ENCODE results near the gene DNASE2. TPM values are rescaled to one million over a fixed set of nuclear protein-coding genes. Genes with fewer than 3 reads are reported as not detected.
"Not testable (repeated sequence)": the region's sequence is repeated elsewhere in the genome, so short reads cannot be mapped to it uniquely, and the experiment has no call there.

Gene DNASE2, protein sequence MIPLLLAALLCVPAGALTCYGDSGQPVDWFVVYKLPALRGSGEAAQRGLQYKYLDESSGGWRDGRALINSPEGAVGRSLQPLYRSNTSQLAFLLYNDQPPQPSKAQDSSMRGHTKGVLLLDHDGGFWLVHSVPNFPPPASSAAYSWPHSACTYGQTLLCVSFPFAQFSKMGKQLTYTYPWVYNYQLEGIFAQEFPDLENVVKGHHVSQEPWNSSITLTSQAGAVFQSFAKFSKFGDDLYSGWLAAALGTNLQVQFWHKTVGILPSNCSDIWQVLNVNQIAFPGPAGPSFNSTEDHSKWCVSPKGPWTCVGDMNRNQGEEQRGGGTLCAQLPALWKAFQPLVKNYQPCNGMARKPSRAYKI
- total RNA-seq (10 to 100 TPM; 20.7 to 22.4 TPM), polyA plus RNA-seq (61.6 TPM)

DNA sequence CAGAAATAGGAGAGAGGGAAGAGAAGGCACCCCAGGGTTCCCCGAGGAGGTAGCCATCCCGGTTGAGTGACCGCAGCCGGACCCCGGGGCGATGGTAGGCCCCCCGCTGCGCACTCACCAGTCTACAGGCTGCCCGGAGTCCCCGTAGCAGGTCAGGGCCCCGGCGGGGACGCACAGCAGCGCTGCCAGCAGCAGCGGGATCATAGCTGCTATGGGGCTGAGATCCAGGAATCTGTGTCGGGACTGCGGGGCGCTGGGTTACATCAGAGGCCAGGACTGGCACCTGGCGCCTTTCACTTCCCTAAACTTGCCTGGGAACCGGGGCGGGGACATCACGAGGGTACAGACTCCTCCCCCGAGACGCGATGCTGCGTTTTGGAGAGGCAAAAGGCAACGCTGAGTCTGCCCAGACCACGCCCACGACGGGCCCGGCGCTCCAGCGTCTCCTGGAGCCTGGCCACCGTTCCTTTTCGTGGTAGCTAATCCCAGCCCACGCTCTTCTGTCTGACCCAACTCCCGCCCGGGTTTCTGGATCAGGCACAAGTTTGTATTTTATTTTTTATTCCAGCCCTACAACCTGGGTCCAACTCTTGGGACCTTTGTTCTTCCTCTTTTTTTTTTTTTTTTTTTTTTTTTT, at the start of gene DNASE2:
Gene DNASE2, minus strand, starts transcription at position 278 of the 637 bp plus-strand sequence. Its CDS starts 74 bp downstream, at position 204.
- ChIA-PET POLR2A (interaction anchor here (0.7 to 2.0 kb wide), 4 partner anchors 10 to 85 kb away, joined by 3 to 8 read pairs (median 4); partner anchors contain the start of gene GCDH), CTCF (interaction anchor here (0.8 to 8.4 kb wide), 7 partner anchors 9 to 116 kb away, joined by 3 to 117 read pairs (median 4); no protein-coding TSS in a partner anchor)
- H3K4me3 Mint-ChIP-seq, result peak within 1 kb of the TSS; percentile 87 to 96 (median 89)
- H3K4me1 Mint-ChIP-seq, result peaks cover 23 to 39% (median 26%) of the 10 kb centered on the region in 3 donors
- peak within 1 kb of the TSS; percentile 89 for H3K4me3 ChIP-seq (ENCODE audit: low read length)
- H3K9me3 Mint-ChIP-seq, result no peaks in the 10 kb centered on the region
- DNase-seq, result peak; percentile 80 to 89 (median 84)
- H3K4me1 ChIP-seq (ENCODE audit: insufficient read depth, low read length), result peaks cover 17% of the 10 kb centered on the region
- peaks cover 9% of the 10 kb centered on the region for H3K36me3 ChIP-seq (ENCODE audit: insufficient read depth, low read length)
- peak within 1 kb of the TSS; percentile 83 for H3K27ac ChIP-seq (ENCODE audit: low read depth, low read length)
- H3K27ac Mint-ChIP-seq, result peak within 1 kb of the TSS; percentile 80 to 96 (median 92)
- H3K9me3 ChIP-seq (ENCODE audit: low read length), result no peaks in the 10 kb centered on the region
- peaks cover 0 to 26% (median 0%) of the 10 kb centered on the region in 3 donors for H3K36me3 Mint-ChIP-seq
- H3K27me3 ChIP-seq (ENCODE audit: insufficient read depth, low read length, poor library complexity, severe bottlenecking), result no peaks in the 10 kb centered on the region
- H3K27me3 Mint-ChIP-seq, result no peaks in the 10 kb centered on the region

DNA sequence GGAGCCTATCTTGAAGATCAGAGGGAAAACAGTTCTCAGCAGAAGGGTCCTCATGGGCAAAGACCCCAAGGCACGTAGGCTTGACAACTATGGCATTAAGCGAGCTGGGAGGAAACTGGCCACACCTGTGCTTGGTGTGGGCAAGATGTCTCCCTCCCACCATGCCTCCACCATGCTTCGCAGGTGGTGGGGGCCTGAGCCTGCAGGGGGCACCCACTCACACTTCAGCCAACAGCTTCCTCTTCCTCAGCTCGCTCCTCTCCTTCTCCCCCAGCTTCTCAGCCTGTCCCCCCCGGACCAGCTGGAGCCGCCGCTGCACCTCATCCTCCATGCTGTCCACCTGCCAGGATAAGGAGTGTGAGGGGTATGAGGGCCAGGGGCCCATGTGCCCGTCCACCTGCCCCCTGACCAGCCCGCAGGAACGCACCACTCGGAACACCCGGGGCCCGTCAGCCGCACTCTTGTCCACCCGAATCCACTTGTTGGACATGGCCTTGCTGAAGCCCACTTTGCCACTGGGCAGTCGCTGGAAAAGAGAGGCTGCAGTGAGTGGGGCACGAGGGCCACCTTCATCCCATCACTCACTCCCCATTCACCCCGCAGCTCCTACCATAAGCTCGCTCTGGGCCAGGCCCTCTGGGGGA, 48.9 kb upstream of the DNASE2 start:
- peaks cover 24 to 31% (median 27%) of the 10 kb centered on the region in 3 donors for H3K4me1 Mint-ChIP-seq
- ChIA-PET POLR2A (no interaction called here), CTCF (interaction anchor here (1.2 to 1.5 kb wide), 2 partner anchors 35 to 170 kb away, joined by 4 read pairs; no protein-coding TSS in a partner anchor)
- DNase-seq, result no peak
- Histone ChIP-seq H3K4me3 (ENCODE audit: low read length) (no peak overlapping the region), H3K4me1 (ENCODE audit: insufficient read depth, low read length) (peaks cover 23% of the 10 kb centered on the region), H3K27me3 (ENCODE audit: insufficient read depth, low read length, poor library complexity, severe bottlenecking) (no peaks in the 10 kb centered on the region), H3K27ac (ENCODE audit: low read depth, low read length) (no peak overlapping the region), H3K36me3 (ENCODE audit: insufficient read depth, low read length) (peaks cover 25% of the 10 kb centered on the region), H3K9me3 (ENCODE audit: low read length) (no peaks in the 10 kb centered on the region)
- no peaks in the 10 kb centered on the region for H3K9me3 Mint-ChIP-seq
- no peaks in the 10 kb centered on the region for H3K27me3 Mint-ChIP-seq
- peaks cover 3 to 59% (median 10%) of the 10 kb centered on the region in 3 donors for H3K36me3 Mint-ChIP-seq
- no peak overlapping the region for H3K4me3 Mint-ChIP-seq
- H3K27ac Mint-ChIP-seq, result no peak overlapping the region

DNA sequence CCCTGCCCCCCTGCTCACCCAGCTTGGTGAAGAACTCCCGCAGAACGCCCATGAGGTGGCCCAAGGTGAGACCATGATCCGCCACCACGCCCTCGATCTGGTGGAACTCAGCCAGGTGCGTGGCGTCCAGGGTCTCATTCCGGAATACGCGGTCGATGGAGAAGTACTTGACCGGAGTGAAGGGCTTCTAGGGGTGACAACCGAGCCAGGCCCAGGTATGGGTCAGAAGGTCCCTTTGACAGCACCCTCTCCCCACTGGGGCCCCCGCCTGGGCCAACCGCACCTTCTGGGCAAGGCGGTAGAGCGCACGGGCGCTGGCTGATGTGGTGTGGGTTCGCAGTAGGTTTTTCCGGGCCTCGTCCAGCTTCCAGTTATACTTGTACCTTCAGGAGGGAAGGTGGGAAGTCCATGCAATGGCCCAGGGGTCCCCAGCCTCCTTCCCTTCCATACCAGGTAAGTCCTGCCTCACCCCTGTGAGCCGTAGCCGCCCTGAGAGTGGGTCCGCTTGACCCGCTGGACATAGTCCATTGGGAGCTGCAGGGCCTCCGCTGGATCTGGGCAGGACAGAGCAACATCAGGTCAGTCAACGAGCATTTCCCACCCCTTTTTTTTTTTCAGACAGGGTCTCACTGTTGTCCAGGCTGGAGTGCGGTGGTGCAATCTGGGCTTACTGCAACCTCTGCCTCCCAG, 43.5 kb upstream of the DNASE2 start:
- POLR2A ChIA-PET, result no interaction called here
- H3K27me3 Mint-ChIP-seq, result no peaks in the 10 kb centered on the region
- H3K36me3 Mint-ChIP-seq, result peaks cover 8 to 63% (median 11%) of the 10 kb centered on the region in 3 donors
- no peaks in the 10 kb centered on the region for H3K4me1 ChIP-seq (ENCODE audit: insufficient read depth, low read length)
- CTCF ChIA-PET, result interaction anchor here (1.0 kb wide), 1 partner anchor 40 kb away, joined by 3 read pairs; no protein-coding TSS in a partner anchor
- no peaks in the 10 kb centered on the region for H3K9me3 Mint-ChIP-seq
- H3K4me3 Mint-ChIP-seq, result no peak overlapping the region
- H3K27ac ChIP-seq (ENCODE audit: low read depth, low read length), result no peak overlapping the region
- no peak for DNase-seq
- H3K27me3 ChIP-seq (ENCODE audit: insufficient read depth, low read length, poor library complexity, severe bottlenecking), result no peaks in the 10 kb centered on the region
- H3K9me3 ChIP-seq (ENCODE audit: low read length), result no peaks in the 10 kb centered on the region
- H3K4me3 ChIP-seq (ENCODE audit: low read length), result no peak overlapping the region
- peak overlapping the region in 1 of 8 donors; percentile 41 for H3K27ac Mint-ChIP-seq
- H3K36me3 ChIP-seq (ENCODE audit: insufficient read depth, low read length), result peaks cover 37% of the 10 kb centered on the region
- H3K4me1 Mint-ChIP-seq, result peaks cover 3 to 10% (median 4%) of the 10 kb centered on the region in 3 donors

DNA sequence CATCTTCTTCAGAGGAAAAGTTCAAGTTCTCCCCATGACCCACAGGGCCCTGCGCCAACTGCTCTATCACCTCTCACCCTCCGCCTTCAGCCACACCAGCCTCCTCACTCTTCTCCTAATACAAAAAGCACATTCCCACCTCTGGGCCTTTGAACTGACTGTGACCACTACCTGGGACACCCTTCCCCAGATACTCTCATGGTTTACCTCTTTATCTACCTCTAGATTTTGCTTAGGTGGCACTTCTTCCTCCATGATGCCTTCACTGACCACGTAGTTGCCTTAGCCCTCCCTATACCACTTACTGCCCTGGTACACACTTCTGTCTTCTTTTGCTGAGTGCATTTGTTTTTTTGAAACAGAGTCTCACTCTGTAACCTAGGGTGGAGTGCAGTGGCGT, 41.7 kb upstream of the DNASE2 start:
- no peaks in the 10 kb centered on the region for H3K9me3 Mint-ChIP-seq
- Histone ChIP-seq H3K27ac (ENCODE audit: low read depth, low read length) (no peak overlapping the region), H3K36me3 (ENCODE audit: insufficient read depth, low read length) (peaks cover 23% of the 10 kb centered on the region), H3K4me1 (ENCODE audit: insufficient read depth, low read length) (peaks cover 5% of the 10 kb centered on the region), H3K27me3 (ENCODE audit: insufficient read depth, low read length, poor library complexity, severe bottlenecking) (no peaks in the 10 kb centered on the region), H3K4me3 (ENCODE audit: low read length) (no peak overlapping the region), H3K9me3 (ENCODE audit: low read length) (no peaks in the 10 kb centered on the region)
- H3K4me1 Mint-ChIP-seq, result peaks cover 8 to 16% (median 12%) of the 10 kb centered on the region in 3 donors
- H3K27me3 Mint-ChIP-seq, result no peaks in the 10 kb centered on the region
- CTCF ChIA-PET, result interaction anchor here (1.3 kb wide), 1 partner anchor 38 kb away, joined by 3 read pairs; no protein-coding TSS in a partner anchor
- POLR2A ChIA-PET, result no interaction called here
- H3K36me3 Mint-ChIP-seq, result peaks cover 5 to 48% (median 8%) of the 10 kb centered on the region in 3 donors
- DNase-seq, result no peak
- H3K4me3 Mint-ChIP-seq, result no peak overlapping the region
- peak overlapping the region in 3 of 8 donors; percentile 17 to 63 (median 54) for H3K27ac Mint-ChIP-seq

DNA sequence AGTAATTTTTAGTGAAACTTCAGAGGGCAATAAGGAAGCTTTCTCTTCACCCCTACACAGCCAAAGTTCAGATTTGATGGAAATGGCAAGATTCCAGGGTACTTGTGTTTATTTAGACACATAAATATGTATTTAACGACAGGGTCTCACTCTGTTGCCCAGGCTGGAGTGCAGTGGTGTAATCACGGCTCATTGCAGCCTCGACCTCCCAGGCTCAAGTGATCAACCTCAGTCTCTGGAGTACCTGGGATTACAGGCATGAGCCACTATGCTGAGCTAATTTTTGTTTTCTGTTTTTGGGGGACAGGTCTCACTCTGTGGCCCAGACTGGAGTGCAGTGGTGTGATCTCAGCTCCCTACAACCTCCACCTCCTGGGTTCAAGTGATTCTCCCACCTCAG, 39.8 kb upstream of the DNASE2 start:
- H3K27ac ChIP-seq (ENCODE audit: low read depth, low read length), result no peak overlapping the region
- H3K36me3 Mint-ChIP-seq, result peaks cover 3 to 35% (median 5%) of the 10 kb centered on the region in 3 donors
- H3K4me3 Mint-ChIP-seq, result peak overlapping the region in 1 of 7 donors; percentile 6
- CTCF ChIA-PET, result interaction anchor here (2.4 kb wide), 1 partner anchor 44 kb away, joined by 8 read pairs; no protein-coding TSS in a partner anchor
- peaks cover 5% of the 10 kb centered on the region for H3K4me1 ChIP-seq (ENCODE audit: insufficient read depth, low read length)
- H3K9me3 Mint-ChIP-seq, result no peaks in the 10 kb centered on the region
- no peak overlapping the region for H3K4me3 ChIP-seq (ENCODE audit: low read length)
- H3K36me3 ChIP-seq (ENCODE audit: insufficient read depth, low read length), result peaks cover 12% of the 10 kb centered on the region
- DNase-seq, result no peak
- H3K9me3 ChIP-seq (ENCODE audit: low read length), result no peaks in the 10 kb centered on the region
- H3K27me3 ChIP-seq (ENCODE audit: insufficient read depth, low read length, poor library complexity, severe bottlenecking), result no peaks in the 10 kb centered on the region
- peak overlapping the region in 4 of 8 donors; percentile 9 to 80 (median 38) for H3K27ac Mint-ChIP-seq
- POLR2A ChIA-PET, result no interaction called here
- H3K4me1 Mint-ChIP-seq, result peaks cover 12 to 20% (median 14%) of the 10 kb centered on the region in 3 donors
- no peaks in the 10 kb centered on the region for H3K27me3 Mint-ChIP-seq

DNA sequence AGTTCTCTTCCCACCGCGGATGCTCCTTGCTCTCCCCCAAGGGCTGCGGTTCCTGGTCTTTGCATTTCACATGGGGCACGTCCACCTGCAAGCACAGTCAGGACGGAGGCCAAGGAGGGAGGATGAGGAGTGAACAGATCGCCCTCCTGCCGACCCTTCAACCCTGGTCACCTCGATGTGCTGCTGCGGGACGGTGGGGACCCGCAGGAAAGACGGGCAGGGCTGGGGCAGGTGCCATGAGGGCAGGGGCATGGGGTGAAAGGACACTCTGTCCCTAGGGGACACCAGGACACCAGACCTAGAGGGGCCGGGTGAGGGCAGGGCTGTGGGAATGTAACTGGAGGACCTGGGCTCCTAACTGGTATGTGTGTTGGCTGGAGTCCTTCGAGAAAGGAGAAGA, 37.0 kb upstream of the DNASE2 start:
- Histone ChIP-seq H3K4me1 (ENCODE audit: insufficient read depth, low read length) (peaks cover 24% of the 10 kb centered on the region), H3K4me3 (ENCODE audit: low read length) (no peak overlapping the region), H3K9me3 (ENCODE audit: low read length) (no peaks in the 10 kb centered on the region), H3K36me3 (ENCODE audit: insufficient read depth, low read length) (no peaks in the 10 kb centered on the region), H3K27me3 (ENCODE audit: insufficient read depth, low read length, poor library complexity, severe bottlenecking) (no peaks in the 10 kb centered on the region), H3K27ac (ENCODE audit: low read depth, low read length) (no peak overlapping the region)
- H3K9me3 Mint-ChIP-seq, result no peaks in the 10 kb centered on the region
- H3K4me1 Mint-ChIP-seq, result peaks cover 28 to 43% (median 29%) of the 10 kb centered on the region in 3 donors
- H3K27ac Mint-ChIP-seq, result peak overlapping the region in 4 of 8 donors; percentile 17 to 86 (median 81)
- H3K36me3 Mint-ChIP-seq, result peaks cover 3 to 12% (median 5%) of the 10 kb centered on the region in 3 donors
- CTCF ChIA-PET, result no interaction called here
- POLR2A ChIA-PET, result interaction anchor here (1.4 kb wide), 1 partner anchor 15 kb away, joined by 12 read pairs; the partner anchor contains the start of gene FARSA
- peak overlapping the region in 1 of 7 donors; percentile 23 for H3K4me3 Mint-ChIP-seq
- peaks cover 0 to 2% of the 10 kb centered on the region in 2 donors for H3K27me3 Mint-ChIP-seq
- no peak for DNase-seq

DNA sequence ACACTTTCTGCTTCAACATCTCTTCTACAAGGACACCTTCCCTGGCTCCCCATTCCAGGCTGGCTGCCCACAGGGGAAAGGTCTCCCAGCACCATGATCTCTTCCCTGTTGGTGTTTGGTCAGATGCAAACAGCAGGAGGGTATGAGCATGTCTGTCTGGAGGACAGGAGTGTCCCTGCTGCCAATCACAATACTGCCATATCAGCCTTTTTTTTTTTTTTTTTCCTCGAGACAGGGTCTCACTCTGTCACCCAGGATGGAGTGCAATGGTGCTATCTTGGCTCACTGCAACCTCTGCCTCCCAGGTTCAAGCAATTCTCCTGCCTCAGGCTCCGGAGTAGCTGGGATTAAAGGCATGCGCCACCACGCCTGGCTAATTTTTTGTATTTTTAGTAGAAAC, 34.6 kb upstream of the DNASE2 start:
- peak overlapping the region in 2 of 8 donors; percentile 50 to 58 for H3K27ac Mint-ChIP-seq
- ChIA-PET POLR2A (interaction anchor here (0.6 kb wide), 3 partner anchors 18 to 965 kb away, joined by 3 read pairs; partner anchors contain the start of gene FARSA), CTCF (interaction anchor here (1.0 to 1.2 kb wide), 2 partner anchors 31 to 39 kb away, joined by 3 read pairs; no protein-coding TSS in a partner anchor)
- not testable (repeated sequence) for H3K27me3 ChIP-seq (ENCODE audit: insufficient read depth, low read length, poor library complexity, severe bottlenecking); H3K4me3 ChIP-seq (ENCODE audit: low read length); DNase-seq; H3K36me3 ChIP-seq (ENCODE audit: insufficient read depth, low read length); H3K36me3 Mint-ChIP-seq; H3K9me3 ChIP-seq (ENCODE audit: low read length); H3K4me3 Mint-ChIP-seq; H3K9me3 Mint-ChIP-seq; H3K27me3 Mint-ChIP-seq; H3K27ac ChIP-seq (ENCODE audit: low read depth, low read length)
- H3K4me1 ChIP-seq (ENCODE audit: insufficient read depth, low read length), result peaks cover 28% of the 10 kb centered on the region
- peaks cover 28 to 45% (median 31%) of the 10 kb centered on the region in 3 donors for H3K4me1 Mint-ChIP-seq
